ENCODE data around the gene CUEDC1. TPM values are rescaled to one million over a fixed set of nuclear protein-coding genes. Genes with fewer than 3 reads are reported as not detected.

CUEDC1 gene
- total RNA-seq, 1 donor = 25.7 TPM

- DNase-seq (ENCODE audit: low read depth) = no peak
- no peak overlapping the region for H3K4me3 ChIP-seq (ENCODE audit: low read depth, low read length)
- TF ChIP-seq CTCF (IDR thresholded peaks at IDR 0.05; ENCODE audit: insufficient read depth, low read length) = no peak
Measured at GRCh38 chr17:57866723-57867122, 88.5 kb downstream of the CUEDC1 start.

DNA sequence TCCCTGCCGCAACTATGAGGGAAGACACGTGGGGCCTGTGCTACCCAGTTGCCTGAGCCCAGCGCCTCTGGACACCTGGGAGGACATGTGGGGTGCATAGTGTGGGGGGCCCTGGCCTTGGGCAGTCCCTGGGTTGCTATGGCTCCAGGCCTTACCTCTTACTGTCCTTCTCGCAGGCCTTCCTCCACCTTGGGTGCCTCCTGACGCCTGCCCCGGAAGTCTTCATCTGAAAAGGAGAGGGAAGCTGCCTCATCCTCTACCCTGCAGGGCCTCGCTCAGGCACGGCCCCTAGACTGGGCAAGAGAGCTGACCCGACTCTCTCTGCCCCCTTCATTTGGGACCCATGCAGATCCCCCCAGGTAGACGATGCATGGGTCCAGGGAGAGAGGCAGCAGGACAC is 88.9 kb downstream of the CUEDC1 start:
- DNase-seq (ENCODE audit: low read depth) = no peak
- no peak for TF ChIP-seq CTCF (IDR thresholded peaks at IDR 0.05; ENCODE audit: insufficient read depth, low read length)
- no peak overlapping the region for H3K4me3 ChIP-seq (ENCODE audit: low read depth, low read length)

DNA sequence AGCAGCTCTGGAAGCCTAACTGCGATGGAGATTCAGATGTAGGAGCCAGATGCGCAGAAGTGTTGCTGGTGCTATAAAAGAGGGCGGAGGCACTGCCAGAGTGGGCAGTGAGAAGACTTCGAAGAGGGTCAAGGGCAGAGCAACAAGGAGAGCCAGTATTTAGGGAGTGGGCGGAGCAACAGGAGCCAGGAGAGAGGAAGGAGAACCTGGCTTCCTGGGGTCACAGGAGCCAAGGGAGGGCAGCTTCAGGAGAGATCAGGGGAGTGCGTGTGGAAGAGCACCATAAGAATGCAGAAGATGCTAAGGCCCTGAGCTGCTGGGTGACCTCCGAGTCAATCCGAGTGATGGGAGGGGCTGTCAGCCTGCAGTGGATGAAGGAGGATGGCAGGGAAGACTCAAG is 90.9 kb downstream of the CUEDC1 start:
- no peak for DNase-seq (ENCODE audit: low read depth)
- TF ChIP-seq CTCF (IDR thresholded peaks at IDR 0.05; ENCODE audit: insufficient read depth, low read length) = no peak
- H3K4me3 ChIP-seq (ENCODE audit: low read depth, low read length) = no peak overlapping the region

GRCh38 chr17:57862694-57863667 is 92.2 kb downstream of the CUEDC1 start:
- TF ChIP-seq CTCF (IDR thresholded peaks at IDR 0.05; ENCODE audit: insufficient read depth, low read length) = no peak
- H3K4me3 ChIP-seq (ENCODE audit: low read depth, low read length) = no peak overlapping the region
- DNase-seq (ENCODE audit: low read depth) = no peak

GRCh38 chr17:57861790-57862693 is 93.2 kb downstream of the CUEDC1 start:
- peak; percentile 37 for DNase-seq (ENCODE audit: low read depth)
- peak overlapping the region; percentile 51 for H3K4me3 ChIP-seq (ENCODE audit: low read depth, low read length)
- no peak for TF ChIP-seq CTCF (IDR thresholded peaks at IDR 0.05; ENCODE audit: insufficient read depth, low read length)

DNA sequence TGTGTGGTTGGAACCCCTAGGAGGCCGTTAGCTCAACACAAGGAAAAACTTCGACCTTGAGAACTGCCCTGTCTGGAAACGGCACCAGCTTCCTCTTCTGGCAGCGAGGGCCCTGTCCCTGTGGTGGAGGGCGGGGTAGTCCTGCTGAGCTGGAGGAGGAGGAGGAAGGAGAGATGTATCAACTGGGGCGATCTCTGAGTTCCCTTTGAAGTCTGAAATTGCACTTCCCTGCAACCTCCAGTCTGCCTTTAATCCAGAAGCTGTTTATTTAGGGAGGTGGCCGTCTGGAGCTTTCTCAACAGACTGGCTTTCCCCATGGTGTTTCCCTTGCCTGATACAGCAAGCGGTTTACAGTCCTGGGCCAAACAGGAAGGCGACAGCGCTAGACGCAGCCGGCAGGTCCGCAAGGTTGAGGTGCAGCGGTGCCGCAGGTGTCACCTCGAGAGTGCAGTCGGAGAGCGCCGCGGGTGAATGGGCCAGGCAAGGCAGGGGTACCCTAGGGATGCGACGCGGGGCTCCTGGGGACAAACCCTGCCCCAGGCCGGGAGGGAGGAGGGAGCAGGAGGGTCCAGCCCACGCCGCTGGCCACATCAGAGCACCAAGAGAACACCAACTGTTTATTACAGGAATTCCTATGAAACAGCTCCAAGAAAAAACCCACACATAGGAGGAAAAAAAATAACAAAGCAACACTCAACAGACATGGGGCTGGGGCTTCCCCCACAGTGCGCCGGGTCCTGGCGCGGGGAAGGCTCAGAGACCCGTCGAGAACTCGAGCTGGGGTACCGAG is 94.0 kb downstream of the CUEDC1 start:
- TF ChIP-seq CTCF (IDR thresholded peaks at IDR 0.05; ENCODE audit: insufficient read depth, low read length) = no peak
- peak; percentile 36 for DNase-seq (ENCODE audit: low read depth)
- peak overlapping the region; percentile 51 for H3K4me3 ChIP-seq (ENCODE audit: low read depth, low read length)
